ENCODE measurements around the gene VSTM4.

- TF ChIP-seq POLR2A (IDR thresholded peaks at IDR 0.05; ENCODE audit: low read length) (no peak), GATA1 (IDR thresholded peaks at IDR 0.05; ENCODE audit: low read depth, low read length) (no peak)
Observed at GRCh38 chr10:49005270-49005669, 110.1 kb downstream of the VSTM4 start.

Measured in erythroblast (primary cell).